ENCODE measurements around the gene SPAST.
"Not testable (repeated sequence)": the region's sequence is repeated elsewhere in the genome, so short reads cannot be mapped to it uniquely, and the experiment has no call there.

The SPAST gene, protein sequence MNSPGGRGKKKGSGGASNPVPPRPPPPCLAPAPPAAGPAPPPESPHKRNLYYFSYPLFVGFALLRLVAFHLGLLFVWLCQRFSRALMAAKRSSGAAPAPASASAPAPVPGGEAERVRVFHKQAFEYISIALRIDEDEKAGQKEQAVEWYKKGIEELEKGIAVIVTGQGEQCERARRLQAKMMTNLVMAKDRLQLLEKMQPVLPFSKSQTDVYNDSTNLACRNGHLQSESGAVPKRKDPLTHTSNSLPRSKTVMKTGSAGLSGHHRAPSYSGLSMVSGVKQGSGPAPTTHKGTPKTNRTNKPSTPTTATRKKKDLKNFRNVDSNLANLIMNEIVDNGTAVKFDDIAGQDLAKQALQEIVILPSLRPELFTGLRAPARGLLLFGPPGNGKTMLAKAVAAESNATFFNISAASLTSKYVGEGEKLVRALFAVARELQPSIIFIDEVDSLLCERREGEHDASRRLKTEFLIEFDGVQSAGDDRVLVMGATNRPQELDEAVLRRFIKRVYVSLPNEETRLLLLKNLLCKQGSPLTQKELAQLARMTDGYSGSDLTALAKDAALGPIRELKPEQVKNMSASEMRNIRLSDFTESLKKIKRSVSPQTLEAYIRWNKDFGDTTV

DNA sequence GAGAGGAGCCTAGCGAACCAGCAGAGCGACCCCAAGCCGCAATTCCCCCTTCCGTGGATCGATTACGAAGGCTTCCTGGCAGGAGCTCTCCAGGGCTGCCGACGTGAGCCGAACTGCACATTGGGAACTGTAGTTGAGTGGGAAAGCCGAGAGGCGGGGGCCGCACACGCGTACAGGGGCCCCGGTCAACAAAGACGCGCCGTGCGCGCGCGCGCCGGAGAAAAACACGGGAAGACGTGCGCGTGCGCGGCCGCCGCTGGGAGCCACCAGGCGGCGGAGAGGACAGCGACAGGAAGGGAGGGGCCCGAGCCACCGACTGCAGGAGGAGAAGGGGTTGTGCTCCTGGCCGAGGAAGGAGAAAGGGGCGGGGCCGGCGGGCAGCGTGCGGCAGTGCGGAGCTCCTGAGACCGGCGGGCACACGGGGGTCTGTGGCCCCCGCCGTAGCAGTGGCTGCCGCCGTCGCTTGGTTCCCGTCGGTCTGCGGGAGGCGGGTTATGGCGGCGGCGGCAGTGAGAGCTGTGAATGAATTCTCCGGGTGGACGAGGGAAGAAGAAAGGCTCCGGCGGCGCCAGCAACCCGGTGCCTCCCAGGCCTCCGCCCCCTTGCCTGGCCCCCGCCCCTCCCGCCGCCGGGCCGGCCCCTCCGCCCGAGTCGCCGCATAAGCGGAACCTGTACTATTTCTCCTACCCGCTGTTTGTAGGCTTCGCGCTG, at the start of gene SPAST:
Gene SPAST, plus strand, starts transcription at position 247 of the 711 bp plus-strand sequence. Its CDS starts 276 bp downstream, at position 523.
- in situ Hi-C loops (cut with MboI; ENCODE audit: low sequenced_read_pairs): no loop called here

DNA sequence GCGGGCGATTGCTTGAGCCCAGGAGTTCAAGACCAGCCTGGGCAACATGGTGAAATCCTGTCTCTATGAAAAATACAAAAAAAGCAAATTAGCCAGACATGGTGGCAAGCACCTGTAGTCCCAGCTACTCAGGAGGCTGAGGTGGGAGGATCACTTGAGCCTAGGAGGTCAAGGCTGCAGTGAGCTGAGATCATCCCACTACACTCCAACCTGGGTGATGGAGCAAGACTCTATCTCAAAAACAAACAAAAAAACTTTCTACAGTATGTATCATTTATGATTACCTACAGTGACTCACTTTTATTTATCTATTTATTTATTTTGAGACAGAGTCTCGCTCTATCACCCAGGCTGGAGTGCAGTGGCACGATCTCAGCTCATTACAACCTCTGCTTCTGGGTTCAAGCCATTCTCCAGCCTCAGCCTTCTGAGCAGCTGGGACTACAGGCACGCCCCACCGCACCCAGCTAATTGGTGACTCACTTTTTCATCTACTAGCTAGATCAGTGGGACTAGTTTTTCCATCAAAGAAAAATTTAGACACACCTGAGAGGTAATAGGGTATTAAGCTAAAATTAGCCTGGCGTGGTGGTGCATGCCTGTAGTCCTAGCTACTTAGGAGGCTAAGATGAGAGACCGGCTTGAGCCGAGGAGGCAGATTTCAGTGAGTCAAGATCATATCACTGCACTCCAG, 44.4 kb upstream of the SPAST start:
- in situ Hi-C loops (cut with MboI; ENCODE audit: low sequenced_read_pairs): not testable (repeated sequence)

DNA sequence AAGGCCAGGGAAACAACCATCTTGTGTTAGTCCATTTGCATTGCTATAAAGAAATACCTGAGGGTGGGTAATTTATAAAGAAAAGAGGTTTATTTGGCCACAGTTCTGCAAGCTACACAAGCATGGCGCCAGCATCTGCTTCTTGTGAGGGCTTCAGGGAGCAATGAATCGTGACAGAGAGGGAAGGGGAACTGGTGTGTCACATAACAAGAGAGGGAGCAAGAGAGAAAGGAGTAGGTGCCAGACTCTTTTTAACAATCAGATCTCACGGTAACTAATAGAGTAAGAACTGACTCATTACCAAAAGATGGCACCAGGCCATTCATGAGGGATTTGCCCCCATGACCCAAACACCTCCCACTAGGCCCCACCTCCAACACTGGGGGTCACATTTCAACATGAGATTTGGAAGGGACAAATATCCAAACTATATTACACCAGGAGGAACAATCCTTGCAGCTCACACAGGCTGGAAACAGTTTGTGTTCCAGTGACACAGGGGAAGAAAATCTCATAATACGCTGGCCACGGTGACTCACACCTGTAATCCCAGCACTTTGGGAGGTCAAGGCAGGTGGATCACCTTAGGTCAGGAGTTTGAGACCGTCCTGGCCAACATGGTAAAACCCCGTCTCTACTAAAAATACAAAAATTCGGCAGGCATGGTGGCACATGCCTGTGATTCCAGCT, 29.0 kb upstream of the SPAST start:
- in situ Hi-C loops (cut with MboI; ENCODE audit: low sequenced_read_pairs): not testable (repeated sequence)

DNA sequence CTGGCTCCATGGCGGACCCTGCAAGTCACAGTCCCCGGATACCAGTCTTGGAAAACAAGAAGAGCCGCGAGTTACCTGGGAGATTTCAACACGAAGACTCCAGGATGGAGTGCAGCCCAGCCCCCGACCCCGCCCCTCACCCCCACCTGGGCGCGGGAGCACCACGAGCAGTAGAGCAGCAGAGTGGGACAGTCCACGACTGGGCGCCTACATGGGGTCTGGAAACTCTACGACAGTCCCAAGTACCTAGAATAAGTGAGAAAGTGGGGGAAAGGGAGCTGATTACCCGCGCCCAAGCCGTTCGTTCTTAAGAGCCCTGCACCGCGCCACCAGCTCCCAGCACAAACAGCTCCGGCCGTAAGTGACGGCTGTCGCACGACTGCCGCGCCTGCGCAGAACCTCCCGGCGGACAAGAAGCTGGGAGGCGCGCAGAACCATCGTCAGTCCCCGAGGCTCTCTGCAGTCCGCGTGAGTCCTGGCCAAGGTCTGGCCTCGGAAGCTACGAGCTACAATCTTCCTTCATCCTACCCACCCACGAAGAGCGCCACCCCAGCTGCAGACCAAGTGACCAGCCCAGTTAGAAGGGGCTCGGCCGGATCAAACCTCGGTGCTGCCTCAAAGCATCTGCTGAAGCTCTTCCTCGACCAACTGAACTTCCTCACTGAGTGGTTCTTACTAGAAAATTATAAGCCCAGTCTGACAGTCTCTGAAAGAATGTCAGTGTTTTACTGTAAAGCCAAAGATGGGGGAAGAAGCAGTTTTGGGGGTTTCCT, 23.7 kb upstream of the SPAST start, which contains the start of gene DPY30:
Gene DPY30, minus strand, starts transcription at position 359 of the 773 bp plus-strand sequence. Its CDS starts 349 bp downstream, at position 10.
- in situ Hi-C loops (cut with MboI; ENCODE audit: low sequenced_read_pairs): no loop called here

DNA sequence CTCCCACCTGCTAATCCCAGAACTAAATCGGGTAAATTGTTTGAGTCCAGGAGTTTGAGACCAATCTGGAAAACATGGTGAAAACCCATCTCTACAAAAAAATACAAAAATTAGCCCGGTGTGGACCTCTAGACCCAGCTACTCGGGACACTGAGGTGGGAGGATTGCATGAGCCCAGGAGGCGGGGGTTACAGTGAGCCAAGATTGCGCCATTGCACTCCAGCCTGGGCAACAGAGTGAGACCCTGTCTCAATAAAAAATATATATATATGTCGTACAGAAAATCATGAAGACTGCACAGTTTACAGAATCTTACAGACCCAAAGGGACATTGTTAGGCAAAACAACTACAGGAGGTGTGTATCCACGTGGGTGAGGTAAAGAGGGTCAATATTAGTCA, 19.8 kb upstream of the SPAST start:
- in situ Hi-C loops (cut with MboI; ENCODE audit: low sequenced_read_pairs): no loop called here

DNA sequence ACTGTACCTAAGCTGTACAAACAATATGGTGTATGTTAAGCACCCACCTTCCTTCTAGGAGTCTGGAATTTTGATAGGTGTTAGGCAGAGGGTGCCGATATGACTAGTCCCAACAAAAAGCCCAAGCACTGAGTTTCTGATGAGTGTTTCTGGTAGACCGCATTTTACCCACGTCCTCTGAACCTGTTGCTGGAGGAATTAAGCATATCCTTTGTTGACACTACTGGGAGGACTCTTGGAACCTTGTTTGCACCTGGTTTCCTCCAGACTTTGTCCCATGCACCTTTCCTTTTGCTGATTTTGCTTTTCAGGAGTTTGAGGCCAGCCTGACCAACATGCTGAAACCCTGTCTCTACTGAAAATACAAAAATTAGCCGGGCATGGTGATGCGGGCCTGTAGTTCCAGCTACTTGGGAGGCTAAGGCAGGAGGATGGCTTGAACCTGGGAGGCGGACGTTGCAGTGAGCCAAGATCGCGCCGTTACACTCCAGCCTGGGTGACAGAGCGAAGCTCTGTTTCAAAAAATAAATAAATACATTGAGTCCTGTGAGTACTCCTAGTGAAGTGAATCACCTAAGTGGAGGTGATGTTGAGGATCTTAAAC, 11.4 kb upstream of the SPAST start:
- in situ Hi-C loops (cut with MboI; ENCODE audit: low sequenced_read_pairs): no loop called here

DNA sequence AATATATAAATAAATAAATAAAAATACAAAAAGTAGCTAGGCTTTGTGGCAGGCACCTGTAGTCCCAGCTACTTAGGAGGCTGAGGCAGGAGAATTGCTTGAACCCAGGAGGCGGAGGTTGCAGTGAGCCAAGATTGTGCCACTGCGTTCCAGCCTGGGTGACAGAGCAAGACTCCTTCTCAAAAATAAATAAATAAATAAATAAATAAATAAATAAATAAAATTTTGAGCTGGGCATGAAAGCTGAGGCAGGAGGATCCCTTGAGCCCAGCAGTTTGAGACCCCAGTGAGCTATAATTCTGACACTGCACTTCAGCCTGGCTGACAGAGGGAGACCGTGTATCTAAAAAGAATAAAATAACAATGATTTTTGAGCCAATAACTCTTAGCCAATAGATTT, 8.8 kb upstream of the SPAST start:
- in situ Hi-C loops (cut with MboI; ENCODE audit: low sequenced_read_pairs): not testable (repeated sequence)

DNA sequence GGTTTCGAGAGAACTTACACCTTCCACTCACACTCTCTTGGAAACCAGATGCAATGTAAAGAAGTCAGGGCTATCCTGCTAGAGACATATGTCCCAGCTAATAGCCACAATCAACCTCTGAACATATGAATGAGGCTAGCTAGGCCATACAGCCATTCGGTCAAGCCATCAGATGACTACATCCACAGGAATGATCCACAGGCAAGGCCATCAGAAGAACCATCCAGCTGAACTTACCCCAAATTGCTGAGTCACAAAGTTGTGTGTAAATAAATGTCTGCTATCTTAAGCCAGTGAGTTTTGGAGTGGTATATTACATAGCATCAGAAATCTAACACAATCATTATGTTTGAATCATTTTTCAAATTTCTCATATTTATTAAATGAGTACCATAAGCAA, 5.2 kb upstream of the SPAST start:
- in situ Hi-C loops (cut with MboI; ENCODE audit: low sequenced_read_pairs): no loop called here

DNA sequence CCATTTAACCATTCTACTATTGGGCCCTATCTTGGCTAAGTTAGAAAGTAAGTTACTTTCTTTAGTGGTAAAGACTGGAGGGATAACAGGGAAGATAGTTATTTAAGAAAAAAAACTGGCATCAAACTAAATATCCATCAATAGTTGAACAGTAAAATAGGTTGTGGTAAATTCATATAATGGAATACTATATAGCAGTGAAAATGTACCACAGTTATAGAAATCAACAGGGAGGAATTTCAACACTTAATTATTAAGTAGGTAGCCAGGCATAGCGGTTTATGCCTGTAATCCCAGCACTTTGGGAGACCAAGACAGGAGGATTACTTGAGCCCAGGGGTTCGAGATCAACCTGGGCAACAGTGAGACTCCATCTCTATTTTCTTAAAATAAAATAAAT, 3.1 kb upstream of the SPAST start:
- in situ Hi-C loops (cut with MboI; ENCODE audit: low sequenced_read_pairs): no loop called here

DNA sequence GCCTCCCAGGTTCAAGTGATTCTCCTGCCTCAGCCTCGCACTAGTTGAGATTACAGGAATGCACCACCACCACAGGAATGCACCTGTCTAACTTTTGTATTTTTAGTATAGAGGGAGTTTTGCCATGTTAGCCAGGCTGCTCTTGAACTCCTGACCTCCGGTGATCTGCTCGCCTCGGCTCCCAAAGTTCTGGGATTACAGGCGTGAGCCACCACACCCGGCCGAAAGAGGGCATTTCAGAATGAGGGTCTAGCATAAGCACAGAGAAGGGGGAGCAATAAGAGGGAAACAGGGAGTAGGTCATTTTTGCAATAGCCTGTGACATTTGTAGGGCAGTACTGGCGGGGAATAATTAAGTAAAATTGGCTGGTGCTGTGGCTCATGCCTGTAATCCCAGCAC, 1.9 kb upstream of the SPAST start:
- in situ Hi-C loops (cut with MboI; ENCODE audit: low sequenced_read_pairs): no loop called here

DNA sequence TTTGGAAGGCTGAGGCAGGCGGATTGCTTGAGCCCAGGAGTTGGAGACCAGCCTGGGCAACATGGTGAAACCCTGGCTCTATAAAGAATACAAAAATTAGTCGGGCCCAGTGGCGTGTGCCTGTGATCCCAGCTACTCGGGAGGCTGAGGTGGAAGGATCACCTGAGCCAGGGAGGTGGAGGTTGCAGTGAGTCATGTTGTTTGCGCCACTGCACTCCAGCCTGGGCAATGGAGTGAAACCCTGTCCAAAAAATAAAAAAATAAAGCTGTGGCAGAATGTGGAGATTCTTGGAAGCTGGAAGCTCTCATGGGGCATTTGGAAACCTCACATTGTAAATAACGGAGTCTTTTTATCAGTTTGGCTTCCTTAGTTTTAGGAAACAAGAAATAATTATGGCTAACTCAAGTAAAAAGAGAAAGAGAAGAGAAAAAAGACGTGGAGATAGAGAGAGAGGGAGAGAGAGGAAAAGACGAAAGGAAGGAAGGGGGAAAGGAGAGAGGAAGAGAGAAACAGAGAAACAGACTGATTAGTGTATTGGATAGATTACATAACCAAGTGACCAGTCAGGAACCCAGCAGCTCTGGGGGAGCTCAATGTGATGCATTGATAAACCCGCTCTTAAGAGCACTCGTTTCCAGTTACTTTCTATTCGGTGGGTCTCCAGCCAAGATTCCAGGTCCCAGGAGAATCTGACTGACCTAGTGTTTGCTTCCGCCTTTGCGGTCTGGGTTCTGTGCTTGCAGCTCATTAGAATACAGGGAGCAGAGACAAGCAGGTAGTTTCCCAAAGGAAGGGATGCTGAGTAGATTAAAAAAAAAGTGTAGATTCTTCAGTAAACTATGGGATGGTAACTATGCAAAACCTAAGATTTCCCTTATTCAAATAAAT, 1.1 kb upstream of the SPAST start:
- in situ Hi-C loops (cut with MboI; ENCODE audit: low sequenced_read_pairs): no loop called here

DNA sequence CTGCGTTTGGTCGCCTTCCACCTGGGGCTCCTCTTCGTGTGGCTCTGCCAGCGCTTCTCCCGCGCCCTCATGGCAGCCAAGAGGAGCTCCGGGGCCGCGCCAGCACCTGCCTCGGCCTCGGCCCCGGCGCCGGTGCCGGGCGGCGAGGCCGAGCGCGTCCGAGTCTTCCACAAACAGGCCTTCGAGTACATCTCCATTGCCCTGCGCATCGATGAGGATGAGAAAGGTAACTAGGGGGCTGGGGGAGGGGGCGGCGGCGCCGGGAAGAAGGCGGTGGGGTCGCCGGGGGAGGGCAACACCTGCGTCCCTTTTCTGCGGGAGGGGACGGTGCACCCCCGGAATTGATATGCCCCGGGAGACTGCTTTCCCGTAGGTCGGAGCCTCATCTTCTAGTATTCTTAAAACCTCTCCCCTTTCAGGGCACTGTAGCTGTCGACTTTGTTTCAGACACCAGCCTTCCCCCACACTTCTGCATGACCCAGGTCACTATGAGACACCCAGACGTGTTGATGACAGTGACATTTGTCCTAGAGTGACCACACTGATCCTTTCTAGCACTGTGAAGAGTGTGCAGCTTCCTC, 755 bp downstream of the SPAST start:
- in situ Hi-C loops (cut with MboI; ENCODE audit: low sequenced_read_pairs): no loop called here

DNA sequence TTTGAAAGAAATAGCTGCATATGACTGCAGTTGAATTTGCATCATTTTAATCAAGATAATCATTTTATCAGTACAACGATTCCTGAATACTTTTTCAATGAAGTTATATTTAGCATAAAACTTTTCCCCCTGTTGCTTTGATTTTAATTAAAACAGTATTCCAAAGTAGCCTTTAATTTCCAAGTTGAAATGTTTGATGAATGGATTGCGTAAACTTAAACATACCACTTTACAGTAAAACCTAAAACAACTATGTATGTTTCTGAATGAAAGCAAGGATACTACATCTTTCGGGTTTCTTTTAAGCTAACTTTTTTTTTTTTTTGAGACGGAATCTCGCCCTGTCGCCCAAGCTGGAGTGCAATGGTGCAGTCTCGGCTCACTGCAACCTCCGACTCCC, 1.4 kb downstream of the SPAST start:
- in situ Hi-C loops (cut with MboI; ENCODE audit: low sequenced_read_pairs): no loop called here

DNA sequence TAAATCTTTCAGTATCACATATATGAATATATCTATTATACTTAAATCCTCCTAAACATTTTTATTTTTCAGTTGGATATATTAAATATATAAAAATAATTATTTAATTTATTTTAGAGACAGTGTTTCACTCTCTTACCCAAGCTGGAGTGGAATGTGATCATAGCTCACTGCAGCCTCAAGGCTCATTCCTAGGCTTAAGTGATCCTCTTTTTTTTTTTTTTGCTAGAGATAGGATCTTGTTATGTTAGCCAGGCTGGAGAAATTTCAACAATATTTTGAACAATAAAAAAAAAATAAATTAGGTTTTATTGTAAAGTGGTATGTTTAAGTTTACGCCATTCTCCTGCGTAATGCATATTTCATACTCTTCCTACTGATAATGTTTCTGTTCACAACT, 4.2 kb downstream of the SPAST start:
- in situ Hi-C loops (cut with MboI; ENCODE audit: low sequenced_read_pairs): no loop called here

DNA sequence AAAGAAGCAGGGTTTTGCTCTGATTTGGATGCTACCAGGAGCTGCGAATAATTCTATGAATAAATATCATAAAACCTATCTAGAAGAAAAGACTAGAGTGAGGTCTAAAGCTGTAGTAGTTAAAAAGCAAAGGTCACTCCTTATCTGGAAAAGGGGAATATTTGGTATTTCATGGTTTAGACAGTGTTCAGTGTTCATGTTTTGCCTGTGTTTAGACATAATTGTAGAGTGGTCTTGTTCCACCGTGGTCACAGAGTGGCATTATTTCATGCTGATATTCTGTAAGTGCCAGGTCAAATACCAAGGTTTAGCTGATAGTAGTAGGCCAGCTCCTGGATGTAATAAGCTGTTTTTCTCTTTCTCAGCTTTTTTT, 10.8 kb downstream of the SPAST start:
- in situ Hi-C loops (cut with MboI; ENCODE audit: low sequenced_read_pairs): no loop called here

DNA sequence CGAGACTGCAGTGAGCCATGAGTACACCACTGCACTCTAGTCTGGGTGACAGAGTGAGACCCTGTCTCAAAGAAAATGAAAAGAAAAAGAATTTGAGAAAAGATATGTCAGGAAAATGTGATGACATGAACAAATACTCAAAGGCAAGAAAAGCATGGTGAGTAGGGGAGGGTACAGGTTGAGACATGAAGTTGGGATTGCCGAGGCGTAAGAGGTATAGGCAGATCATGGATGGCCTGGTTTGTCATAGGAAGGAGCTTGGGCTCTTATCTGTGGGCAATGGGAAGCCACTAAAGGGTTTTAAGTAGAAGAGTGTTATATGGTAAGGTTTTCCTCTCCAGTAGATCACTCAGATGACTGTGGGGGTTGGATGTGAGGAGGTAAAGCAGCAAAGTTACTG, 32.3 kb downstream of the SPAST start:
- in situ Hi-C loops (cut with MboI; ENCODE audit: low sequenced_read_pairs): no loop called here

DNA sequence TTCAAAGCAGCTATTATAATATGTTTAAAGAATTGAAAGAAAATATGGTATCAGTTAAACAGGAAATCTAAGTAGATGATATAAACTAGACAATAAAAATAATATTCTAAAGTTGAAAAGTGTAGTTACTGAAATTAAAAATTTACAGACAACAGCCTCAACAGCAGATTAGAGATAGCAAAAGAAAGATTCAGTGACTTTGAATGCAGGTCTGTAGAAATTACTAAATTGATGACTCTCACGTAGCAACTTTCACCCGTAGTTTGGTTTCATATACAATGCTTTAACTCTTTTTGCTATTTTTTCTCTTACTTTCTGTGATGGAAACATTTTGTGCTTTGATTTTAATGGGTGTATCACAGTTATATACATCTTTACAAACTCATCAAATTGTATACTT, 44.8 kb downstream of the SPAST start:
- in situ Hi-C loops (cut with MboI; ENCODE audit: low sequenced_read_pairs): no loop called here

DNA sequence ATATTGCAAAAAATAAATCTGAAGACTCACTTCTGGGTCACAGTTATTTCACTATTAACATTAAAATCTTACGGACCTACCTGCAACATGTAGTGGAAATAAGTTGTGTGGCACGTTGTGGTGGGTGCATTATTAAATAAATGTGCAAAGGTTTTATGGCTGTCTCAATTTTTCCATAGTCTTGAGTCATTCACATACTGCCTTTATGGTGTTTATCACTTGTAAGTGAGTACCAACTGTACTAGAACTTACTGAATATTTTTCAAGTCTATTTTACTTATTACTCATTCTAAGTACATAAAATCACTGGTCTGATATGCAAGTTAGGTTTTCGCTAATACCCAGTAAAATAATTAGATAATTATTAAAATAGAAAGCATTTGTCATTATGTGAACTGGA, 54.7 kb downstream of the SPAST start:
- in situ Hi-C loops (cut with MboI; ENCODE audit: low sequenced_read_pairs): no loop called here
